Measurements from ENCODE around the gene HECTD1.
"Not testable (repeated sequence)": the region's sequence is repeated elsewhere in the genome, so short reads cannot be mapped to it uniquely, and the experiment has no call there.

Gene HECTD1

GRCh38 chr14:31224808-31225207 lies 17.2 kb upstream of the HECTD1 start:
- DNase-seq, result no peak

GRCh38 chr14:31223331-31223730 lies 15.7 kb upstream of the HECTD1 start:
- DNase-seq, result no peak

- no peak for DNase-seq
Observed at GRCh38 chr14:31222834-31223233, 15.2 kb upstream of the HECTD1 start.

GRCh38 chr14:31221266-31221665 lies 13.7 kb upstream of the HECTD1 start:
- DNase-seq, result no peak

- no peak for DNase-seq
Observed at GRCh38 chr14:31219169-31219568, 11.6 kb upstream of the HECTD1 start.

- DNase-seq, result no peak
Observed at GRCh38 chr14:31216359-31216758, 8.8 kb upstream of the HECTD1 start.

- no peak for DNase-seq
Observed at GRCh38 chr14:31212893-31213292, 5.3 kb upstream of the HECTD1 start.

GRCh38 chr14:31209605-31210004 lies 2.0 kb upstream of the HECTD1 start:
- no peak for DNase-seq

GRCh38 chr14:31208546-31209424 lies 1.2 kb upstream of the HECTD1 start:
- DNase-seq, result peak; percentile 65

GRCh38 chr14:31207287-31207754 lies 272 bp downstream of the HECTD1 start:
- no peak for DNase-seq

- peak; percentile 75 for DNase-seq
Observed at GRCh38 chr14:31206536-31207286, 882 bp downstream of the HECTD1 start.

GRCh38 chr14:31205681-31206535 lies 1.7 kb downstream of the HECTD1 start:
- DNase-seq, result peak; percentile 56

- no peak for DNase-seq
Observed at GRCh38 chr14:31204593-31205534, 2.7 kb downstream of the HECTD1 start.

- DNase-seq, result not testable (repeated sequence)
Observed at GRCh38 chr14:31203899-31204592, 3.5 kb downstream of the HECTD1 start.

GRCh38 chr14:31203414-31203742 lies 4.2 kb downstream of the HECTD1 start:
- no peak for DNase-seq

GRCh38 chr14:31201111-31201510 lies 6.5 kb downstream of the HECTD1 start:
- DNase-seq, result no peak

- DNase-seq, result no peak
Observed at GRCh38 chr14:31200702-31200990, 6.9 kb downstream of the HECTD1 start.

GRCh38 chr14:31197671-31198070 lies 9.9 kb downstream of the HECTD1 start:
- no peak for DNase-seq

- no peak for DNase-seq
Observed at GRCh38 chr14:31196839-31197492, 10.6 kb downstream of the HECTD1 start.

GRCh38 chr14:31194661-31195060 lies 12.9 kb downstream of the HECTD1 start:
- DNase-seq, result no peak

GRCh38 chr14:31194095-31194494 lies 13.5 kb downstream of the HECTD1 start:
- no peak for DNase-seq
